GM20000 (cell line): ENCODE measurements around the gene MAST4.

Source experiments
- DNase-seq: peaks from one replicate; pipeline ENCODE4 v3.0.0; 2012; ENCODE audit warnings: low spot score
- CTCF ChIP-seq: IDR thresholded peaks from 2 replicates; pipeline ENCODE4 v1.5.1; 2012; ENCODE audit warnings: mild to moderate bottlenecking, control low read depth; ENCODE audit errors: extremely low read depth, missing control alignments

Gene MAST4

DNA sequence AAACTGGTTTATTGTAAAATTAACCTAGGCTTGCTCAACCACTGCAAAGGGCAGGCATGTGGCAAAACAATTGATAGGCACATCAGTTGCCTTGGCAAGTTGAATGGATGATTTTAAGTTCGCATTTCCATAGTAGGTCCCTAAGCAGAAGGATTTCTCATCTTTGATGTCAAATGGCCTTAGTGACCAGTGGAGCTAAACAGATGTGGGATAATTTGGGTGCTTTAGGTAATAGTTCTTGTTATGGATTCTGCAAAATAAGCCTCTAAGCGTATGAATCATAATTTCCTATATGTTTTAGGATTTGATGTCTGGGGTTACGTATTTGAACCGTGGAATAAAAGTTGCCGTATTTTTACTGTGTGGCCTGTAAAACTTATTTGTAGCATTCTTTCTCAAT is 418.0 kb downstream of the MAST4 start:
- DNase-seq, result no peak
- no peak for TF ChIP-seq CTCF

DNA sequence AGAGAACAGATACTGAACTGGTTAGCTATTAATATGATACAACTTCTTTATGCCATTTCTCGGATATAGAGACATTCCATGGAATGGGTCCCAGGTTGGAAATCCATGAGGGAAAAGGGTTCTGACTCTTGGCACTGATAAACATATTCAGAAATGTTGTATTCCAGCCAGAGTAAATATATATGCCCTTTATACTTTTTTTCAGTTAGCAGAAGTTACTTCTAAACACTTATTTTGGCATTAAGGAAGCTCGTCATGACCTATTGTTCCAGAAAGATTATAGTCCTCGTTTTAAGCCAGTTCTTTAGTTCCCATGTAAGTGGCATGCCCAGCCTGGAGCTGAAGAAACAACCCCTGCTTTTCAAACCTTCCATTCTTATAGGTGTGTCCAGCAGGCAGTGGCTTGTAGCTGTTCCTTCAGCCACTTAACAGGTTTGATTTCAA is 418.8 kb downstream of the MAST4 start:
- no peak for TF ChIP-seq CTCF
- DNase-seq, result no peak

DNA sequence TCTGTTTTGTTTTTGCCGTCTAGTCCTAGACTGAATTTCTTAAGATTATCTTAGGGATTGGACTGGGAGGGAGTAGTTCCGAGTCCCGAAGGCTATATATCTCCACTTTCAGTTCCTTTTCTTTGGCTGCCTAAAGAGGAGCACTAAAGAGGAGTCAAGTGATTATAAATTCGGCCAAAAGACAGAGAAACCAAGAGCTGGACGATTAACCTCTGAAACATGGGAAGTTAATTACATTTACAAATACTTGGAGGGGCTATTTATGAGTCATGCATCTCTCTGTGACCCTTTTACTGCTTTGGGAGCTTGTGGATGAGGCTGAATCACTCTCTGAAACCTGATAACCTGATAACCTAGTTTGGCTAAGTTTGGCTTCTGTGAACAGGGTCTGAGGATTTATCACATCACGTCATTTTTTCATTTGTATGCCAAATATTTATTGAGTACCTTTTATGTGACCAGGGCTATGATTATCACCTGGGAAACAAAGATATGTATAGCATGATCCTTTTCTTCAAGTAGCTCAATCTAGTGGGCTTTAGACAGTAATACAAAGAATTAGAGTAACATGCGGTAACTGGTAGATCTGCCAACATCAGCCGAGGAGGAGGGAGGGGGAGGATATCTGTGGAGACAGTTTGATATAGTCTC is 419.5 kb downstream of the MAST4 start:
- no peak for DNase-seq
- no peak for TF ChIP-seq CTCF

DNA sequence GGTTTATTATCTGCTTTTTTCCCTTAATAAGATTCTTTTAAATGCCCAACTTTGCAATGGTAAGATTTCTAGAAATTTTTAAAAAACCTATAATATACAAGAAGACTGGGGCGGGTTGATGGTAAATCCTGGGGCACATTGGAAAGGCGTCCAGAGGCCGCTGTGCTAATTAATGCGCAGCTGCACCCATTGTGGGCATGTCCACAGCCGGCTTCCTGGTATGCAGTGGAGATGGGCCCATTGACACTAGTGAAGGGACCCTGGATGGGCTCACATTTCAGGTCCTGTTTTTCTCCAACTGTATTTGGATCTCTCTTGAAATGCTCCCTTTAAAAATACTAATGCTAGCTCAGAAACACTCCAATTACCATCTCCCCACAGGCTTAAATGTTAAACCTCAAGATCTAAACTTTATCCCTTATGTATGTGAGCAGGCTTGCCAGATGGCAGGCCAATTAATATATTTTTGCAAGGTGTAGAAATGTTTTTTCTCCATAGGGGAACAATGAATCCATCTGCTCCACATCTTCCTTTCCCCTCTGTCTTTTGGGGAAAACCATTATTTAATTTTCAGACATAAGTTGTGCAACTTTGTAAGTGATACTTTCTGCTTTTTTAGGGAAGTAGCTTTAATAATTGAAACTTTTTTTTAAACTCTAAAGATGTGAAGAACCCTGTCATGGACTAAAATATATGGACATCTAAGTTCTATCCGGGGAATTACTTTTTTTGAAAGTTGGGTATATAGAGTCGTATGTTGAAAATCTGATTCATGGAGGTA is 423.1 kb downstream of the MAST4 start:
- no peak for TF ChIP-seq CTCF
- DNase-seq, result no peak

DNA sequence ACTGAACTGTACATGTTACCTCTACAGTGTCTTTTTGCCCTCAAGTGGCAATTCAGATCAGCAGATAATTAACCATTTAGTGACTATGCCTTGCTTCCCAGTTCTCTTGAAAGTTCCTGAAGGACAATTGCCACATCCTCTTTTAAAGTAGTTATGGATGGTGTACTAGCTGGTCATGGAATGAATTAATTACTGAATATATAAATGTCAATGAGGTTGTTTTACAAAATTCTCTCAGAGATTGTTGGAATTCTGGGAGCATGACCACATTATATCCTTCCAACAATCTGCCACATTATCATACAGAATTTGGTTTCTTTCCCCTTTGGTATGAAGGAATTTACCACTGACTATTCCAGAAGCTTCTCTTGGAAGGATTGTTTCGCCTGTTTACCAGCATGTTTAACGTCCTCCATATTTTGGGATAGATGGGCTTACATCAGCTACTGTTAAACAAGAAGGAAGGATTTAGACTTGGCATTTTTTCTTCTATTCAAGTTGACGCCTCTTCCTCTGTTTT is 424.0 kb downstream of the MAST4 start:
- no peak for TF ChIP-seq CTCF
- no peak for DNase-seq

- TF ChIP-seq CTCF, result no peak
- DNase-seq, result no peak
Measured at GRCh38 chr5:67021031-67021430, 424.8 kb downstream of the MAST4 start.

DNA sequence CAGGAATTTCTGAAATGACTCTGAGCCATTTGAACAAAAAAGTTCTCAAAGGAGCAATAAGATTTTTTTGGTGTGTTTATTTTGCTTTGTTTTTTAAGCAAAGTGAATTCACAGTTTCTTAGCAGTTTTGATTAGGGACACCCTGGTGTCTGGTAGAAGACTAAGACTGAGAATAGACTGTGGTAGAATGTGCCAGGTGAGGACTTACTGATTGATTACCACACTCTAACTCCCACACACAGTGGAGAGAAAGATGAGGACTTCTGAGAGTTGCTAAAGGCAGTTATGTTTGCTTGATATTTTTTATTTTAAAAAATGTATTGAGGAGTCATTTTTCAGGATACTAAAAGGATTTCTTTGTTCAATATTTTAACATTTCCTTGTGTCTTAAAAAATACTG is 425.3 kb downstream of the MAST4 start:
- TF ChIP-seq CTCF, result no peak
- no peak for DNase-seq
